ENCODE data around the gene NPDC1.
"Not testable (repeated sequence)": the region's sequence is repeated elsewhere in the genome, so short reads cannot be mapped to it uniquely, and the experiment has no call there.

Gene NPDC1

DNA sequence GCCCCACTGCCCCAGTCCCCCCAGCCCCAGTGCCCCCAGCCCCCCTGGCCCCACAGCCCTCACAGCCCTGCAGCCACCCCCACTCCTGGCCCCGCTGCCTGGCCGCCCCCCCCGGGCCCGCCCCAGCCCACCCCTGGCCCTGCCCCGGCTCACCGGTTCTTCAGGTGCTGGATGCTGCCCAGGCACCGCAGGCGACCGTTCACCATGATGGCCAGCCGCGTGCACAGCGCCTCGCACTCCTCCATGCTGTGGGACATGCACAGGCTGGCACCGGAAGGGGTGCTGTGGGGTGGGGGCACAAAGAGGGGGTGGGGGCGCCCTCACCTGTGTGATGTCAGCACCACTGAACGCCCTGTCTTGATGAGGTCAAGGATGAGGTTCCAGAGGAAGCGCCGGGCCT lies 36.8 kb downstream of the NPDC1 start:
- no peak for DNase-seq

DNA sequence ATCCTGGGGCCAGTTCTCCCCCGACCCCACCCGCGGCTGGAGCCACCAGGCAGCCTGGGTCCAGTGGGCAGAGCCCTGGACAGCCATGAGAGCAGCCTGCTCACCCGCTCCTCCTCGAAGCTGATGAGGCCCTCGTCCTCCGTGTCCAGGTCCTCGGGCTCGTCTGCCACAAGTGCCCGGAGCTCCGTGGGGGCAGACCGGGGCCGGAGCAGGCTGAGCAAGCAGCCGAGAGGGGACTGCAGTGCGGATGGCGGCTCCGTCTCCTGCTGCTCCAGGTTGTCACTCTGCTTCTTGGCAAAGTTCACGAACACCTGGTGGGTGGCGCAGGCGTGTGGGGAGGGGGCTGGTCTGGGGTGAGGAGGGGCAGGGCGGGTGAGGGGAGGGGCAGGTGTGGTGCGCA lies 37.7 kb downstream of the NPDC1 start:
- DNase-seq, result no peak

DNA sequence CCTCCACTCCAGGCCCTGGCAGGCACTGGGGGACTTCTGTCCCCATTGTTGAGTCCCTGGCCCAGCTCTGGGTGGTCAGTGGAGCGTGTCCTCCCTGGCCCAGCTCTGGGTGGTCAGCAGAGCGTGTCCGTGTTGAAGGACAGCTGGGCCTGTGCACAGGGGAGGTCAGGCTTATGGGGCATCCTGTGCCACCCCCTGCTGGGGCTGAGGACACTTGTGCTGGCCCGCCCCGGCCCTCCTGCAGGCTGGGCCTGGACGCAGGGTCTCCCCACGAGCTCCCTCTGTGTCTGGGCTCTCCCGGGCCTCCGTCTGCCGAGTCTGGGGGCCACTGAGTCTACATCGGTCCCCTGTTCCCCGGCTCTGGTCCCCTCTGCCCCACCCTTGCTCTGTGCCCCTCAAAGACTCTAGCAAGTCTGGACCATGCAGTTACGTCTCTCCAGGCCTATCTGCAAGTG lies 38.1 kb downstream of the NPDC1 start:
- no peak for DNase-seq

DNA sequence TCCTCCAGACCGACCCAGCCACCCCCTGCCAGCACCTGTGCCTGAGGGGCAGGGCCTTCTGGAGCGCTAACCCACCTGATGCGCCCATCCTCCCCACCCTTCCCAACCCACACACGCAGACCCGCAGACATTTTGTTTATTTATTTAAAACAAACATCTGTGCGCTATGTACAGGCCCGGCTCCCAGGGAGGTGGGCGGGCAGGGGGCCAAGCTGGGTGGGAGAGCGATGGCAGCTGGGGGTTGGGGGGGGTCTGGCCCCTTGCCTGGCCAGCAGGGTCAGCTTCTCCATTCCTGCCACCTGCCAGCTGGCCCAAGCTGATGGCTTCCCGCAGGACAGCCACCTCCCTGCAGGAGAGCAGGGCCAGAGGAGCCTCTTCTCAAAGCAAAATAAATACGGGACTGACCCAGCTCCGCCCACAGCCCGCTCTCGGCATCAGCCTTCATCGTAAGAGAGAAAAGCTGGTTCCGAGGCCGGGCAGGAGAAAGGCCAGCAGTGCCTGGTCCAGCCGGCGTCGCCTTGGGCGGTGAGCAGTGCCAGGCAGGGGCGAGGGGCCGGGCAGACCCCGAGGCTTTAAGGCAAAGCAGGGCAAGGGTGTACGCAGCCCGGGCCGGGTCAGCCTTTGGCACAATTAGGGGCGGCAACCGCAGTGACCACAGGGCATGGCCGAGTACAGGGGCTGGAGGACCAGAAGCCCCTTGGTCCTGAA lies 38.7 kb downstream of the NPDC1 start:
- no peak for DNase-seq

DNA sequence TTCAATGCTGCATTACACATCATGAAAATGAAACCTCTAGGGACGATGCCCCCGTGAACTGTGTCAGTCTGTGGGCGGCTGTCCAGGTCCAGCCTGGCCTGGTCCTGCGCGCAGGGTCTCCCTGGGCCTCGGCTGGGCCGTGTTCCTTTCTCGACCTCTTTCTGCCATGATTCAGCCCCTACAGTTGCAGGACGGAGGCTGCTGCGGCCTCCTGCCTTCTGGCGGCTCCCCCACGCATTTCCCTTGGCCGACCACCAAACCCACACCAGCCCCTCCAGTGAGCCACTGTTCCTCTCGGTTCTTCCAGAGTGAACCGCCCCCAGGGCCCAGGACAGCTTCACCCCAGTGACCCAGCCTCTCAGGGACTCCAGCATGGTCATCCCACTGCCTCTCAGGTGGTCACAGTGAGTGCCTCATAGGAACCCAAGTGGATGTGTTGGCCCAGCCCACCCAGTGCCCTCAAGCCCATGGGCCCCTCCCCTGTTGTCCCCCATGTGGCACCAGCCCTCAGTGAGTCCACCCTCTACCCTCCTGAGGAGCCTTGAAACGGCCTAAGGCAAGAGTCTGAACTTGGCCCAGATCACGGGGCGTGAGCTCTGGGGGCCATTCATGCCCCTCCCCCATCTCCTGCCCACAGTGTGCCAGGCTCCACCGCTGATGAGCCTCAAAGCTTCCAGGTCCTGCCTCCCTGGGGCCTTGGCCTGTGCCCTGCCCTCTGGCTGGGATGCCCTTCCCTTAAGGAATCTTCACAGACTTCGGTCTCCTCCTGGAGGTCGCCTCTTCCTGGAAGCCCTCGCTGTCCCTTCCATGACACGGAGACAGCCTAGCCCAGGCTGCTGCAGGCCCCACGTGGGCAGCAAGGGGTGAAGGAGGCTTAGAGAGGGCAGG lies 39.6 kb downstream of the NPDC1 start:
- DNase-seq, result no peak

DNA sequence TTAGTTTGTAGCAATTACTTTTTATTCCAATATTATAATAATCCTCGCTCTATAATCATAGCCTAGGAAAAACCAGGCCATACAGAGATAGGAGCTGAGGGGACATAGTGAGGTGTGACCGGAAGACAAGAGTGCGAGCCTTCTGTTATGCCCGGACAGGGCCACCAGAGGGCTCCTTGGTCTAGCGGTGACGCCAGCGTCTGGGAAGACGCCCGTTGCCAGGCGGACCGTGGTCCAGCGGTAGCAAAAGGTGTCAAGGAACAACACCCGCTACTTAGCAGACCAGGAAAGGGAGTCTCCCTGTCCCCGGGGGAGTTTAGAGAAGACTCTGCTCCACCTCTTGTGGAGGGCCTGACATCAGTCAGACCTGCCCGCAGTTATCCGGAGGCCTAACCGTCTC lies 41.7 kb downstream of the NPDC1 start:
- not testable (repeated sequence) for DNase-seq

DNA sequence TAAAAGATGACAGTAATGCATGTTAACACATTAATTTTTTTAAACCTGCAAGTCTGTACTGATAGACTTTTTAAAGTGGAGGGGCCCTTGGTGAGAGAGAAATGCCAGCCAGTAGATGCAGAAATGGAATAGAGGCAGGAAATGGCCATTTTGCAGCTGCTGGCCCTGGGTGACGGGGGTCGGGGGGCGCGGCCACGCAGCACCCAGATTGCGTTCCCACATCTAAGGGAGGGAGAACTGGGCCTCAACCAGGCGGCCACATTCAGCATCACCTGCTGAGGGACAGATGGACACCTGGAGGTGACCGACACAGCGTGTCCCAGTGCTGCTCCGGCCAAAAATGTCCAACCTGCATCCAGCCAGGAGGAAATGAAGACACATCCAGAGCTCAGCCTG lies 43.3 kb downstream of the NPDC1 start:
- DNase-seq, result no peak

DNA sequence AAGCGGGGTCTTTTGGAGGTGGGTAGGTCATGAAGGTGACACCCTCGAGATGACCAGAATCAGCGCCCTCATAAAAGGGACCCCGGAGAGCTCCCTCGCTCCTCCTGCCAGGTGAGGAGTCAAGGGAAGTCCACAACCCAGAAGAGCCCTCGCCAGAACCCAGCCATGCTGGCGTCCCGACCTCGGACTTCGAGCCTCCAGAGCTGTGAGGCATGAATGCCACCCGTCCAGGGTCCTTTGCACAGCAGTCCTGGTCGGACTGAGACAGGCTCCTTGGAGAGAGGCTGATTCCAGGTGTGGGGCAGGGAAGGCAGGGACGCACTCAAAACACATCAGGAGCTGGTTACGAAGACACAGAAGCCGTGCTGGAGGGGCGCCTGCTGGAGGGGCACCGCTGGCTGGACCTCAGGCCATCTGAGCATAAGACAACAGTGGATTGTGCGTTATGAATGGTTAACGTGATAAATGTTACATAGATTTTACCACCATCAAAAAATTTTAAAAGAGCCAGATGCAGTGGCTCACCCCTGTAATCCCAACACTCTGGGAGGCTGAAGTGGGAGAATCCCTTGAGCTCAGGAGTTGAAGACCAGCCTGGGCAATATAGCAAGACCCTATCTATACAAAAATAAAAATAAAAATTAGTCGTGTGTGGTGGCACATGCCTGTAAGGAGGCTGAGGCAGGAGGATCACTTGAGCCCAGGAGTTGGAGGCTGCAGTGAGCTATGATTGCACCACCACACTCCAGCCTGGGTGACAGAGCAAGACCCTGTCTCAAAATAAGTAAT lies 43.9 kb downstream of the NPDC1 start:
- DNase-seq, result no peak

DNA sequence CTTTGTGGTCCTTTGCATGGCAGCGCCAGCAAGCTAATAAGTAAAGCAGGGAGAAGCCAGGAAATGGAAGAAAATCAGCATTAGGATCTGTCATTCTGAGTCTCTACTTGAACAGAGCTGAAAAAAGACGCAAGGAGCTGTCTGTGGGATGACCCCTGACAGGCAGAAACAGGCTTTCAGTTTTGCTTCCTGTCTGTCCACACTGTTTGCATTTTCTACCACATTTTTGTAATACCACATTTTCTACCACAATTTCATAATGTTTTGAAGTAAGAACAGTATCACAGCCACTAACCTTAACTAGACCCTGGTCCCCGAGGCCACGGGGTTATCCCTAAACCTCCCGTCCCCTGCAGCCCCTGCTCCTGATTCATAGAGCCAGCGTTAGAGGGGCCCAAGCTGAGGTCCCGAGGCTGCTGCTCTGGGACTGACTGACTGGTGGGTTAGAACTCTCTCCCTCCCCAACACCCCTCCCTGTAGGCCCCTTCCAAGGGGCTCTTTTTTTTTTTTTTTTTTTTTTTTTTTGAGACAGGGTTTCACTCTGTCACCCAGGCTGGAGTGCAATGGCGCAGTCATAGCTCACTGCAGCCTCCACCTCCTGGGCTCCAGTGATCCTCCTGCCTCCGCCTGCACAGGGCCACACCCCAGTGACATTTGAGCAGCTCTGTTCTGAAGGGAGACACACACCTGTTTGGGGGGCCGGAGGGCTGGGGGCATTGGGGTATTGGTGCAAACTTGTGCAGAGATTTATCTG lies 45.6 kb downstream of the NPDC1 start:
- peak; percentile 33 for DNase-seq

DNA sequence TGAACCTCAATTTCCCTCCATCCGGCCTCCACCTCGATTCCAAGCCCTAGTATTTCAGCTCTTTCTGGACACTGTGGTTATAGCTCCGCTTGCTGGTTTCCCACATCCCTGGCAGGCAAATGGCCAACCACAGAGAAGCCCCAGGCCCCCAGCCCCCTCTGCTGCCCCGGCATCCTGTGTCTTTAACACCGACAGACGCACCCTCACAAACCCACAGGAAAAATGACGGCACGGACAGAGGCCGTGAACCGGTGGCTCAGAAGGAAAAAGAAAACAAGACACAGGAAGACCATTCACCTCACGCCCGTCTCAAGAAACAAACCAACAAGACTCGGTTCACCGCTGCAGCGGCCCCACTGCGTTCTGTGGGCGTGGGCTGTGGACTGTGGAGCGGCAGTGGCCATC lies 48.1 kb downstream of the NPDC1 start:
- DNase-seq, result no peak

DNA sequence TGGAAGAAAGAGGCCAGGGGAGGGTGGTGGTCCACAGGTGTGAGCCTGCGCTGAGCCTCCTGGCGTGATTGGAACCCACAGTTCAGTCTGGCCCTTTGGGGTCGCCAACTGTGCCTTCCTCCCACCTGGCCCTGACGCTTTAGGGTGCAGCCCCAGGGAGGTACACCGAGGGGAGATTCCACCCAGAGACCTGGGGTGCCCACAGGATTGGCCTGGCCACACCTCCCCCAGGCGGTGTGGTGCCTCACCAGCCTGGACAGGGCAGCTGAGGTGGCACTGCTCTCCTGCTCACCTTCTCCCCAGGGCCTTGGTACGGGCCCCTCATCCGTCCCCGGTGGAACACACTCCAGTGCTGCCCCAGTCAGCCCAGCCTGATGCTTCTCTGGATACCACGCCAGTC lies 48.6 kb downstream of the NPDC1 start:
- DNase-seq, result no peak

DNA sequence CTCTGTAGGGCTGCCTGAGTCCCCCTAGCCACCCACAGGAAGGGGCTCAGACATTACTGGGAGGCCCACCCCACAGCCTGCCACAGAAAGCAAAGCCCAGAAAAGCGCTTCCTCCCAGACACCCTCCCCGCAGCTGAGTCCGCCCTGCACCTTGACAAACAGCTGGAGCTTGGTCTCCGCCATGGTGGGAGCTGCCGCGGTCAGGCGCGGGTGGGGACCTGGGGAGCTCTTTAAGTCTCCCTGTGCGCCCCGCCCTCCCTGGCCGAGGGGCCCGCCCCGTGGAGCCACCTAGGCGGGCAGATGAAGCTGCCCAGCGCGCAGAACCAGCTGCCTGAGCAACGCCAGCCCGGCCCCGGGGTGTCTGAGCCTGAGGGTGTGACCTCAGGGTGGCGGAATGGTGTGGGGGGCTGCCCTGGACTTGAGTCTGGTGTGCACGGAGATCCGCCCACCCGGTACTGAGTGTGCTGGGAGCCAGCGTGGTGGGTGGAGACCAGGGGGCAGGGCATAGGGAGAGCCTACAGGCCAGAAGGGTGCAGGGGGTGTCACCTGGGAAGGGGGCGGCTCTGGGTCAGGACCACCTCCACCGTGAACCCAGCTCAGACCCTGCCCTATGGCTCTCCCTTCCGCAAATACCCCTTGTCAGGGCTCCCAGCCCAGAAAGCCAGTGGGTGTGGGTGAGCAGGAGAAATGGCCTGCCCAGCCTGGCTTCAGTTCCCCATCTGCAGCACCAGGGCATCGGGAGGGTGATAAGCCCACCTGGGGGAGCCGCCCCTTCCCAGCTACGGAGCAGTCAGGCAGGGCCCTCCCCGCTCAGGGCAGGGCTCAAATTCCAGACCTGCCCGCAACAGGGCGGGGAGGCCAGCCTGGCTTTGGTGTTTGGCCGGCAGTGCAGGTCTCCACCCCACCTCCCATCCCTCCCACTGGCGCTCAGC lies 49.4 kb downstream of the NPDC1 start, which contains the start of gene CLIC3:
Gene CLIC3 (minus strand): TSS at position 208 of the 932 bp plus-strand sequence. CDS start 25 bp downstream, at position 183.
- DNase-seq, result peak; percentile 33

DNA sequence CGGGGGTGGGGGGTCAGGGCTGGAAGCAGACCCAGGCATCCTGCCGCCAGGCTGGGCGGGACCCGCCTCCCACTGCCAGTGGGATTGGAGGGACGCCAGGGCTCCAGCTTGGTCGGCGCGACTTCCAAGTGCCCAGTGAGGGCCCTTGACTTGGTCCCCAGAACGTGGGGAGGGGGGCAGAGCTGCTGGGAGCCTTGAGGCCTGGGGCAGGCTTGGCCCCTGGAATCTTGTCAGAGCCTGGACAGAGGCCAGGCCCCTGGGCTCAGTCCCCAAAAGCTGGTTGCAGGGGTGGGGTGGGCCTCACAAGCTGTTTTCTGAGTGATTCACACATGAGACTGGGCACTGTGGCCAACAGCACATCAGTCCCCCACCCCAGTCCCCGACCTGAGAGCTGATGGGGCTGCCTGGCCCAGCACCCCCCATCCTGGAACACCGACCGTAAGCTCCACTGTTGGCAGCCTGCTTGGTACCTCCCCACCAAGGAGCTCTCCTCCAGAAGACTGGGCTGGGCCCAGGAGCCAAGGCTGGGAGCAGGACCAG lies 50.1 kb downstream of the NPDC1 start:
- no peak for DNase-seq

DNA sequence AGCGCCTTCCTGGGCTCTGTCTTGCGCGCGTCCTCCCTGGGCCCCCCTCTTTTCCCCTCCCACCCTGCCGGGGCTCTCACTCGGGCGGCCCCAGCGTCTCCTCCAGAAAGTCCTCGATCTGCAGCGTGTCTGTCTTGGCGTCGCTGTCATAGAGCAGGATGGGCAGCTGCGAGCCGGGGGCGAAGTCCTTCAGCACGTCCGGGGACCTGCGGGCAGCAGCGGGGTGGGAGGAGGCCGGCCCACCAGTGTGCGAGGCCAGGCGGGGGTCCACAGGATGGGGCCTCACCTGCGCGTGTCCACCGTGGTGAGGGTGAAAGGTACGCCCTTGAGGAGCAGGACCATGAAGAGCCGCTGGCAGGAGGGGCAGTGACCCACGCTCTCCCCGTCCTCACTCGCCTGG lies 50.6 kb downstream of the NPDC1 start:
- DNase-seq, result no peak

DNA sequence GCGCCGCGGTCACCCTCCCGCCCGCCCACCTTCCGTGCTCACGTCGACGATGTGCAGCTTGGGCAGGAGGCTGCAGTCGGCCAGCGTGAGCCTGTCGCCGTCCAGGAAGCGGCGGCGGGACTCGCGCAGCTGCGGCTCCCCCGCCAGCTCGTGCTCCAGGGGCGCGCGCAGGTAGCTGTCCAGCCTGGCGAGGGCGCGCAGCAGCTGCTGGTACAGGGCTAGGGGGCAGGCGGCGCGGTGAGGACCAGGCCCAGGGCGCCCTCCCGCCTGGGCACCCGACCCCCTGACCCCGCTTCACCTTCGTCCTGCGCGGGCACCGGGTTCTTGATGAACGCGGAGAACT lies 51.1 kb downstream of the NPDC1 start:
- DNase-seq, result no peak

DNA sequence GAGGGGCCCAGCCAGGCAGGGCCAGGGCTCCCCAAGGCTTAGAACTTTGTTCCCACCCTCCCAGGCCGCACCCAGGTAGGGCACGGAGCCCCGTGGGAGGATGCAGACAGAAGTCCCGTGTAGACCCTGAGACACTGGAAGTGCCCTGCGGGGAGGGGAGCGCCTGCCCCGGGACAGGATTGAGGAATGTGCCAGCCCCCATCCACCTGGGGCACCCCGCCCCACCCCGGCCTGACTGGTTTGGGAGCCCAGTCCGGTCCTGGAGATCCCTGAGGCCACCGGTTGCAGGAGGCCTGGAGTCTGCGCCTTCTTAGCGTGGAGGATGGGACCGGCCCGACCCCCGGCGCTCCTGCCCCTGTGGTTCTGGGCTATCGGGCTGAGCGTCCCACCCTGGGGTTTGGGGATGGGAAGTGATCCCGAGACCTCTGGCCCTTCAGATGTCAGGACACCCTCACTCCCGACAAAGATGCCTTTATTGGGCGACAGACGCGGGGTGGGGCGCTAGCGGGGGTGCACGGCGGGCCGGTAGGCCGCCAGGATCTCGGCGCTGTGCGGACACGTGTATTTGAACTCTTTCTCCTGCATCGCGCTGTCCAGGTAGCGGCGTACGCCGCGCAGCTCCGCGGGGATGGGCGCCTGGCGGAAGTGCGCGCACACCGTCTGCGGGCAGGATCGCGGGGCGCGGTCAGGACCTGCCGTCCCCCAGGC lies 51.6 kb downstream of the NPDC1 start:
- no peak for DNase-seq

DNA sequence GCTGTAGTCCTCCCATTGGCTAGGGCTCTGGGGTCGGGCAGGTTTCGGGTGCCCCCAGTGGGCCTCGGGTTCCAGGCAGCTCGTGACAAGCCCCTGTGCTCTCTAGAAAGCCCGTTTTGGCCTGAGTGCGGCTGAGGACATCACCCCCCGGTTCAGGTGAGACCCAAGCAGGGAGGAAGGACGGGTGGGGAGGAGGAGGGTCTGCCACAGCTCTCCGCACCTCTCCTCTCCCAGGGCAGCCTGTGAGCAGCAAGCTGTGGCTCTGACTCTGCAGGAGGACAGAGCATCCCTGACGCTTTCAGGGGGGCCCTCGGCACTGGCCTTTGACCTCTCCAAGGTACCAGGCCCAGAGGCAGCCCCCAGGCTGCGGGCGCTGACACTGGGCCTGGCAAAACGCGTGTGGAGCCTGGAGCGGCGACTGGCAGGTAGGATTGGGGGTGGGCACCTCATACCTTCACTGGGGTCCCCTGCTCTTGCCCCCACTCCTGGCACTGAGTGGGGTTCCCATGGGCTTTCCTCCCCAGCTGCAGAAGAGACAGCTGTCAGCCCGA lies 53.1 kb downstream of the NPDC1 start:
- no peak for DNase-seq

DNA sequence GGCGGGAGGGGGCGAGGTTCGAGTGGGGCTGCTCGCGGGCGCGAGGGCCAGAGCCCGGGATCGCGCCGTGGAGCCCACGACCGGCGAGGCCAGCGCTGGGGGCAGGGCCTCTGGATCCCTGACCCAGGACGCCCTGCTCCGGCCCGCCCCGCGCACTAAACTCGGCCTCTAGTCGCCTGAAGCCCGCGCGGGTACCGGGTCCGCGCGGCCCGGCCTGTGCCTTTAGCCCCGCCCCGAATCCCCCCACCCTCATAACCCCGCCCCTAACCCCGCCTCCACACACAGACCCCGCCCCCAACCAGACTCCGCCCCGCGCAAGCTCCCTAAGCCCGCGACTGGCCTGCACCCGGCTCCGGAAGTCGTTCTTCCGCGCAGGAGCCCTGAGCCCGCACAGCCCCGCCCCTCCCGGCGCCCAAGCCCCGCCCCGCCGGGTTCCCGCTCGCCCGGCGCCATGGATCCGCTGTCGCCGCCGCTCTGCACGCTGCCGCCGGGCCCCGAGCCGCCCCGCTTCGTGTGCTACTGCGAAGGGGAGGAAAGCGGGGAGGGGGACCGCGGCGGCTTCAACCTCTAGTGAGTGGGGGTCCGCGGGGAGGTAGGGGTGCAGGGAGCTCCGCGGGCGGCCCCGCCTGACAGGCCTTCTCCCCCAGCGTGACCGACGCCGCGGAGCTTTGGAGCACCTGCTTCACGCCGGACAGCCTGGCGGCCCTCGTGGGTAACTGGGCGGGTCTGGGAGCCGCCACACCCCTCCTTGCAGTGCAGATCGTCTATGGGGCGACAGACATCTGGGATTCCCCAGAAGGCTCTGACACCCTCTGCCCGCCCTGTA lies 53.8 kb downstream of the NPDC1 start, which contains the start of gene PAXX:
Gene PAXX (plus strand): TSS at position 430 of the 826 bp plus-strand sequence. CDS start 22 bp downstream, at position 452.
- peak; percentile 95 for DNase-seq

Measured in stimulated activated CD4-positive, alpha-beta T cell treated with anti-CD3 and anti-CD28 coated beads, Interleukin-4, amount 100 ng/mL, for 24 hours (primary cell).